ENCODE measurements around the gene CAMSAP2.

Gene CAMSAP2

DNA sequence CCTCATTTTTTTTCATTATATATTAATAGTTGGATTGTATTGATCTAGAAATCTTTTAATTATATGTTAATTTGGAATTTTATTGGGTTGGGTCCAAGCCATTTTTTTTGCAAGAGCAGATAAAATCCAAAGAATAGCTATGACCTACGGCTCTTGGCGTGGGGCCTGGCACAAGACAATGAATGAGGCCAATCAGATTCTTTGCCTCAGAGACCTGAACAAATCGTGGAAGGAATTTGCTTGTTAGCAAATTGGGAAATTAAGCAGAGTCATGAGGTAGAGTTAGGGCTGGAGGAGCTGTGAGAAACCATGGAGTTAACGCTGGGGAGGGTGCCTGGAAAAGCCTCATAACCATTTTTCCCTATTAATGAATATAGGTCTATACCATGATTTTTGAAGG, 40.1 kb downstream of the CAMSAP2 start:
- Histone ChIP-seq H3K9ac (ENCODE audit: low read depth, low read length, poor library complexity, severe bottlenecking) (no peak overlapping the region), H3K36me3 (ENCODE audit: insufficient read depth, low read length) (no peaks in the 10 kb centered on the region), H3K79me2 (ENCODE audit: insufficient read depth, low read length) (no peaks in the 10 kb centered on the region), H3K4me2 (ENCODE audit: low read depth, low read length, poor library complexity, severe bottlenecking) (no peak overlapping the region), H2AFZ (ENCODE audit: low read length) (no peak overlapping the region), H3F3A (ENCODE audit: low read depth) (no peaks in the 10 kb centered on the region), H3K4me1 (ENCODE audit: insufficient read depth, low read length, poor library complexity, severe bottlenecking) (peaks cover 7% of the 10 kb centered on the region), H3K27me3 (ENCODE audit: insufficient read depth, low read length, poor library complexity, severe bottlenecking) (no peaks in the 10 kb centered on the region), H3K4me3 (ENCODE audit: low read length, poor library complexity, severe bottlenecking) (no peak overlapping the region), H3K9me2 (replicated peaks; ENCODE audit: low read depth, low read length) (no peaks in the 10 kb centered on the region), H3K9me3 (ENCODE audit: insufficient read depth, low read depth, low read length) (no peaks in the 10 kb centered on the region; the same call in 1 of the 2 replicates), H4K20me1 (ENCODE audit: insufficient read depth, low read length, poor library complexity, severe bottlenecking) (no peaks in the 10 kb centered on the region)
- TF ChIP-seq, protein P1, sequence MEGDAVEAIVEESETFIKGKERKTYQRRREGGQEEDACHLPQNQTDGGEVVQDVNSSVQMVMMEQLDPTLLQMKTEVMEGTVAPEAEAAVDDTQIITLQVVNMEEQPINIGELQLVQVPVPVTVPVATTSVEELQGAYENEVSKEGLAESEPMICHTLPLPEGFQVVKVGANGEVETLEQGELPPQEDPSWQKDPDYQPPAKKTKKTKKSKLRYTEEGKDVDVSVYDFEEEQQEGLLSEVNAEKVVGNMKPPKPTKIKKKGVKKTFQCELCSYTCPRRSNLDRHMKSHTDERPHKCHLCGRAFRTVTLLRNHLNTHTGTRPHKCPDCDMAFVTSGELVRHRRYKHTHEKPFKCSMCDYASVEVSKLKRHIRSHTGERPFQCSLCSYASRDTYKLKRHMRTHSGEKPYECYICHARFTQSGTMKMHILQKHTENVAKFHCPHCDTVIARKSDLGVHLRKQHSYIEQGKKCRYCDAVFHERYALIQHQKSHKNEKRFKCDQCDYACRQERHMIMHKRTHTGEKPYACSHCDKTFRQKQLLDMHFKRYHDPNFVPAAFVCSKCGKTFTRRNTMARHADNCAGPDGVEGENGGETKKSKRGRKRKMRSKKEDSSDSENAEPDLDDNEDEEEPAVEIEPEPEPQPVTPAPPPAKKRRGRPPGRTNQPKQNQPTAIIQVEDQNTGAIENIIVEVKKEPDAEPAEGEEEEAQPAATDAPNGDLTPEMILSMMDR (conservative IDR thresholded peaks at IDR 0.05; ENCODE audit: low read length): no peak
- no peak for TF ChIP-seq EZH2phosphoT487 (IDR thresholded peaks at IDR 0.05; ENCODE audit: borderline replicate concordance)

DNA sequence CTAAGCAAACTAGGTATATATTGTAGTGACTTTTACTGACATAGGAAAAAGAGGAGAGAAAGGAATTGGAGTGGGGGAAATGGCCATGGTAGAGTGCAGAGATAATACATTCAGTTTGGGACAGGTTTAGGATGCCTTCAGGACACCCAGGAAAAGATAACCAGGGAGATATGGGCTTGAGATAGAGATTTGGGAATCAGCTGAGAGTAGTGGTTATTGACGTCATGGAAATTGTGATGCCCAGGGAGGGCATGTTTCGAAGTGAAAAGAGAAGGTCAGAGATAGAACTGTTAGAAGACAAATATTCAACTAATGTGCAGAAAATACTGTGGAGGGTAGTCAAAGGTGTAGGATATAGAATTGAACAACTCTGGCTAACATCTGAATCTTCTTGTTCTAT, 40.6 kb downstream of the CAMSAP2 start:
- Histone ChIP-seq H3K4me3 (ENCODE audit: low read length, poor library complexity, severe bottlenecking) (no peak overlapping the region), H3K4me1 (ENCODE audit: insufficient read depth, low read length, poor library complexity, severe bottlenecking) (peaks cover 7% of the 10 kb centered on the region), H2AFZ (ENCODE audit: low read length) (no peak overlapping the region), H3K36me3 (ENCODE audit: insufficient read depth, low read length) (no peaks in the 10 kb centered on the region), H3K4me2 (ENCODE audit: low read depth, low read length, poor library complexity, severe bottlenecking) (no peak overlapping the region), H4K20me1 (ENCODE audit: insufficient read depth, low read length, poor library complexity, severe bottlenecking) (no peaks in the 10 kb centered on the region), H3K79me2 (ENCODE audit: insufficient read depth, low read length) (no peaks in the 10 kb centered on the region), H3K9me3 (ENCODE audit: insufficient read depth, low read depth, low read length) (no peaks in the 10 kb centered on the region; the same call in 1 of the 2 replicates), H3K27me3 (ENCODE audit: insufficient read depth, low read length, poor library complexity, severe bottlenecking) (no peaks in the 10 kb centered on the region), H3K9ac (ENCODE audit: low read depth, low read length, poor library complexity, severe bottlenecking) (no peak overlapping the region), H3K9me2 (replicated peaks; ENCODE audit: low read depth, low read length) (no peaks in the 10 kb centered on the region), H3F3A (ENCODE audit: low read depth) (no peaks in the 10 kb centered on the region)
- TF ChIP-seq, protein P1 (conservative IDR thresholded peaks at IDR 0.05; ENCODE audit: low read length): no peak
- TF ChIP-seq EZH2phosphoT487 (IDR thresholded peaks at IDR 0.05; ENCODE audit: borderline replicate concordance): no peak

DNA sequence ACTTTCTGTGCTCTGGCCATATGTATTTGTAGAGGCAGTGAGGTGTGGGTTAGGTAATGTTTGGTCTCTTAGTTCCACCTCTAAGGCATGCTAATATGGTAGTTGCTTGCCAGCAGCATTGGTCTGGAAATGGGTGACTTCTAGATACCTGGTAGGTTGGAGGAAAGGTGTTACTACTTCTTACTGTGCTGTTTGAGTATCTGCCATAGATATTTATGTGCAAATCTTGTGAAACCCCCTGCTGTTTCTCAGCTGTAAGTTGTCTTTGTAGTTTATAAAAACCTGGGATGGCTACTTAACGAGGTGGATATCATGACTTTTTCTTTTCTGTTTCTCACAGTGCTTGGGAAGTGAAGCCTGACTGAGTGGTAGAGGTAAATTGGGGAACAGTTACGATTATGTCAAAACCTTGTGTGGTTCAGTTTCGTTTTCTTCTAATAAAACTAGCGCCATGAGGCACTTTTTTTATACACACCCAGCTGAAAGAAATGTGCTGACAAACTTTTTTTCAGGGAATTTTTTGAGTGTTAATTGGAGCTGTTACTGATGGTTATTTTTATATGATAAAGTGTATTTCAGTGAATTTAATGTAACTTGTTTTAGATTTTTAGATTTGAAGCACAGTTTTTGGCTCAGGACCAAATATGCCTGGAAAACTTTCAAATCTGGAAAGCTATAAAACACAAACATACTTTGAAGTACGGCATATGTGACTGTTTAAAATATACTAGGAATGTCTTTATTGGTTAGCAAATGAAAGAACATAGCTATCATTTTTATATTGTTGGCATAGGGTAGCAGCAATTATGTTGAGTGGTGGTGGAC, 42.1 kb downstream of the CAMSAP2 start:
- H3K79me2 ChIP-seq (ENCODE audit: insufficient read depth, low read length): no peaks in the 10 kb centered on the region
- H3K4me1 ChIP-seq (ENCODE audit: insufficient read depth, low read length, poor library complexity, severe bottlenecking): peaks cover 7% of the 10 kb centered on the region
- H3K27me3 ChIP-seq (ENCODE audit: insufficient read depth, low read length, poor library complexity, severe bottlenecking): no peaks in the 10 kb centered on the region
- H3F3A ChIP-seq (ENCODE audit: low read depth): no peaks in the 10 kb centered on the region
- H3K4me3 ChIP-seq (ENCODE audit: low read length, poor library complexity, severe bottlenecking): no peak overlapping the region
- no peak overlapping the region for H3K4me2 ChIP-seq (ENCODE audit: low read depth, low read length, poor library complexity, severe bottlenecking)
- H3K9me2 ChIP-seq (replicated peaks; ENCODE audit: low read depth, low read length): no peaks in the 10 kb centered on the region
- no peak overlapping the region for H2AFZ ChIP-seq (ENCODE audit: low read length)
- TF ChIP-seq, protein P1 (conservative IDR thresholded peaks at IDR 0.05; ENCODE audit: low read length): no peak
- TF ChIP-seq EZH2phosphoT487 (IDR thresholded peaks at IDR 0.05; ENCODE audit: borderline replicate concordance): no peak
- no peaks in the 10 kb centered on the region for H4K20me1 ChIP-seq (ENCODE audit: insufficient read depth, low read length, poor library complexity, severe bottlenecking)
- H3K36me3 ChIP-seq (ENCODE audit: insufficient read depth, low read length): no peaks in the 10 kb centered on the region
- H3K9ac ChIP-seq (ENCODE audit: low read depth, low read length, poor library complexity, severe bottlenecking): no peak overlapping the region
- no peaks in the 10 kb centered on the region; the same call in 1 of the 2 replicates for H3K9me3 ChIP-seq (ENCODE audit: insufficient read depth, low read depth, low read length)

Measured in Loucy (cell line).